ENCODE data around the gene TJP3. TPM values are rescaled to one million over a fixed set of nuclear protein-coding genes. Genes with fewer than 3 reads are reported as not detected.
A peak's percentile ranks its signal among the peaks of the same experiment; 100 is the strongest.
"Not testable (repeated sequence)": the region's sequence is repeated elsewhere in the genome, so short reads cannot be mapped to it uniquely, and the experiment has no call there.

The TJP3 gene
- total and polyA plus RNA-seq, 5 donors: 0.05 TPM; not detected in 4

DNA sequence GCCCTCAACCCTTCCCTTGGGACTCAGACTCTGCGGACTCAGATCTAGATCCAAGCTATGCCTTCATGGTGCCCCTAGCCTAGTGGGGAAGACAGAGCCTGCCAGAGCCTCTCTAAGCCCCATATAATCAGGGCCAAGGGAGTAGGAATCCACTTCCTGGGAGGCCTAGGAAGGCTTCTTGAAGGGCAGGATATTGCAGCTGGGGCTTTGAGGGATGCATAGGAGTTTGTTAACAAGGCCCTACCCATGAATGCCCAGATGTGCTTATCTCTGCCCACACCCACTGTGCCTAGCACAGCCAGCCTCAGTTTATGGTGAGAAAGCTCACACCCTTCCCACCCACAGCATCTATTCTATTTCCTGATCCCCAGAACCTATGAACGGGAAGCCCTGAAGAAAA lies 42.0 kb downstream of the TJP3 start:
- WGBS: 96% methylated on average over 2 of the region's 2 CpGs
- Histone ChIP-seq H3K4me3 (ENCODE audit: low read length) (no peak overlapping the region), H3K4me1 (ENCODE audit: control insufficient read depth, insufficient read depth, low read length) (no peaks in the 10 kb centered on the region), H3K27ac (ENCODE audit: low read length) (no peak overlapping the region), H3K9me3 (ENCODE audit: control insufficient read depth, low read length) (no peaks in the 10 kb centered on the region), H3K27me3 (ENCODE audit: control insufficient read depth, insufficient read depth) (no peaks in the 10 kb centered on the region)
- DNase-seq (no peak), ATAC-seq (no peak)
- intact Hi-C loops (cut with DNase I): no loop called here

DNA sequence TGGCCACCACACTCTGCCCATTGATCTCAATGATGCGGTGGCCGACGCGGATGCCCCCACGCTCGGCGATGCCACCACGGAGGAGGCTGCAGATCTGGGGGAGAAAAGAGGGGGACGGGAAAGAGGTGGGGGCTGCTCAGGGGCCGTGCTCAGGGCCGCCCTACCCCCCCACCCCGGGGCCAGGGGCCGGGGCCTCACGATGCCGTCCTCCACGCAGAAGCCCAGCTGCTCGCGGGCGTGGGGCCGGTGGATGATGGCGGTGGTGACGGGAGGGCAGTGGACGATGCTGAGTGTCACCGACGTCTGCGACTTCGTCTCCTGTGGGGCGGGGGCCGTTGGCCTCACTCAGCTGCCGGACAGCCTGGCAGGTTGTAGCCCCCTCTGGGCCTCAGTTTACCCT lies 43.1 kb downstream of the TJP3 start:
- intact Hi-C loops (cut with DNase I): no loop called here
- no peak overlapping the region for H3K4me3 ChIP-seq (ENCODE audit: low read length)
- DNase-seq: peak in 1 of 3 donors; percentile 56
- ATAC-seq: no peak
- H3K27me3 ChIP-seq (ENCODE audit: control insufficient read depth, insufficient read depth): no peaks in the 10 kb centered on the region
- 90% methylated on average over 30 of the region's 30 CpGs for WGBS
- H3K9me3 ChIP-seq (ENCODE audit: control insufficient read depth, low read length): no peaks in the 10 kb centered on the region
- no peaks in the 10 kb centered on the region for H3K4me1 ChIP-seq (ENCODE audit: control insufficient read depth, insufficient read depth, low read length)
- H3K27ac ChIP-seq (ENCODE audit: low read length): no peak overlapping the region

DNA sequence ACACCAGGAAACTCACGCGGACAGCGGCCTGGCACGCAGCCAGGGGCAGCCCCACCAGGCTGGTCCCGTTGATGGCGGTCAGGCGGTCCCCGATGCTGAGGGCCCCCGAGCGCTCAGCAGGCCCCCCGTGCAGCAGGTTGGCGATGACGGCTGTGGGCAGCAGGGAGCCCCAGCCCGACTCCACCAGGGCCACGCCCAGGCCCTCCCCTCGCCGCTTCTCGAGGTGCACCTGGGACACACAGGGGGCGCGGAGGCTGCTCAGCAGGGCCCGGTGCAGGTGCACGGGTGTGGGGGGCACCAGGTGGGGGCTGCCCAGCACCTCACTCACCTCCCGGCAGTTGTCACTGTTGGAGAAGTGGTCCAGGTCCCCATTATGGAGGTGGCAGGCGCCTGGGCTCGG lies 44.3 kb downstream of the TJP3 start:
- H3K9me3 ChIP-seq (ENCODE audit: control insufficient read depth, low read length): no peaks in the 10 kb centered on the region
- no peak overlapping the region for H3K27ac ChIP-seq (ENCODE audit: low read length)
- DNase-seq (peak in 1 of 3 donors; percentile 62), ATAC-seq (no peak)
- no peaks in the 10 kb centered on the region for H3K4me1 ChIP-seq (ENCODE audit: control insufficient read depth, insufficient read depth, low read length)
- intact Hi-C loops (cut with DNase I): no loop called here
- 81% methylated on average over 25 of the region's 25 CpGs for WGBS
- no peaks in the 10 kb centered on the region for H3K27me3 ChIP-seq (ENCODE audit: control insufficient read depth, insufficient read depth)
- H3K4me3 ChIP-seq (ENCODE audit: low read length): no peak overlapping the region

DNA sequence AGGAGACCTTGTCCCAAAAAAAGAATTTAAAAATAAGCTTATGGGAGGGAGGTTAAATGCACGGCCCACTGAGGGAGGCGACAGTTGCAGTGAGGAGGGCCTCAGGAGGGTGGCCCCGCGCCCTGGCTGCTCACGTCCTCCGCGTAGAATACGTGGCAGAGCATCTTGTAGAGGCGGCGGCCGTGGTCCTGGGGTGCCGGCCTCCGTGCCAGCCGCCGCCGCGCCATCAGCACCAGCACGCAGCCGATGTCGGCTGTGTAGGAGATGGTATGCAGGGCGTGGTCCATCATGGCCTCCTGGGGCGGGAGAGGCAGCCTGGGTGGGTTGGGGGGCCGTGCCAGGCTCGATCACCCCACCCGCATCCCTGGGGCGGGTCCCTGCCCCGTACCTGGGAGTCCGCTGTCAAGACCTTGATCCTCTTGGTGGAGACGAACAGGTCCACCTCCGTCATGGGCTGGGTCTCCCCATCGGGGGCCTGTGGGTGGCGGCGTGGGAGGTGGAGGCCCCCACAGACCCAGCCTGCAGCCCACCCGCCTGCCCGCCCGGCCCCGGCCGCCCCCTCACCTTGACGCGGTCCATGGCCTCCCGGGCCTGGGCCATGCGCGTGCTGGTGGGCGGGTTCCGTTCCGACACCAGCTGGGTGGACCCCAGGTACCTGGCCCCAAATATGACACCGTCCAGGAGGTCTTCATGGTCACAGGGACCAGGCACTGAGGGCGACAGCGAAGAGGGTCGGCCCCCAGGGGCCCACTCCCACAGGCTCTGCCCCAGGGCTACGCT lies 45.6 kb downstream of the TJP3 start:
- ATAC-seq: peak in 1 of 2 donors; percentile 14
- Histone ChIP-seq H3K9me3 (ENCODE audit: control insufficient read depth, low read length) (no peaks in the 10 kb centered on the region), H3K4me1 (ENCODE audit: control insufficient read depth, insufficient read depth, low read length) (no peaks in the 10 kb centered on the region), H3K27me3 (ENCODE audit: control insufficient read depth, insufficient read depth) (no peaks in the 10 kb centered on the region), H3K27ac (ENCODE audit: low read length) (no peak overlapping the region), H3K4me3 (ENCODE audit: low read length) (no peak overlapping the region)
- DNase-seq: peak in 1 of 3 donors; percentile 60
- intact Hi-C loops (cut with DNase I): no loop called here
- WGBS: 95% methylated on average over 51 of the region's 51 CpGs

DNA sequence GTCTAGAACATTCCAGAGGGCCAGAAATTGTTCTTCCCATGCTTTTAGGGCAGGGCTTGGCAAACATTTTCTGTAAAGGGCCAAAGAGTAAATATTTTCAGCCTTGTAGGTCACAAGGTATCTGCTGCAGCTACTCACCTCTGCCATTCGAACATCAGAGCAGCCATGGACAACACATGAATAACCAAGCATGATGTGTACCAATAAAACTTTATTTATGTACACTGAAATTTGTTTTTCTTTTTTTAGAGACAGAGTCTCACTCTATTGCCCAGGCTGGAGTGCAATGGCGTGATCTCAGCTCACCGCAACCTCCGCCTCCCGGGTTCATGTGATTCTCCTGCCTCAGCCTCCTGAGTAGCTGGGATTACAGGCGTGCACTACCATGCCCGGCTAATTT lies 49.5 kb downstream of the TJP3 start:
- H3K27ac ChIP-seq (ENCODE audit: low read length); ATAC-seq; H3K9me3 ChIP-seq (ENCODE audit: control insufficient read depth, low read length); H3K4me3 ChIP-seq (ENCODE audit: low read length); H3K27me3 ChIP-seq (ENCODE audit: control insufficient read depth, insufficient read depth); intact Hi-C loops (cut with DNase I); H3K4me1 ChIP-seq (ENCODE audit: control insufficient read depth, insufficient read depth, low read length): not testable (repeated sequence)
- 95% methylated on average over 7 of the region's 7 CpGs for WGBS
- DNase-seq: peak in 1 of 3 donors; percentile 9

DNA sequence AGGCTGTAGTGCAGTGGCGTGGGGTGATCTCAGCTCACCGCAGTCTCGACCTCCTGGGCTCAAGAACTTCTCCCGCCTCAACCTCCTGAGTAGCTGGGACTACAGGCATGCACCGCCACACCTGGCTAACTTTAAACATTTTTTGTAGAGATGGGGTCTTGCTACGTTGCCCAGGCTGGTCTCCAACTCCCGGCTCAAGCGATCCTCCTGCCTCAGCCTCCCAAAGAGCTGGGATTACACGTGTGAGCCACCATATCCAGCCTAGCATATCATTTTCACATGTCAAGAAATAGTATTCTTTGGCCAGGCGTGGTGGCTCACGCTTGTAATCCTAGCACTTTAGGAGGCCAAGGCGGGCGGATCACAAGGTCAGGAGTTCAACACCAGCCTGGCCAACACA lies 50.1 kb downstream of the TJP3 start:
- H3K27me3 ChIP-seq (ENCODE audit: control insufficient read depth, insufficient read depth); intact Hi-C loops (cut with DNase I): not testable (repeated sequence)

DNA sequence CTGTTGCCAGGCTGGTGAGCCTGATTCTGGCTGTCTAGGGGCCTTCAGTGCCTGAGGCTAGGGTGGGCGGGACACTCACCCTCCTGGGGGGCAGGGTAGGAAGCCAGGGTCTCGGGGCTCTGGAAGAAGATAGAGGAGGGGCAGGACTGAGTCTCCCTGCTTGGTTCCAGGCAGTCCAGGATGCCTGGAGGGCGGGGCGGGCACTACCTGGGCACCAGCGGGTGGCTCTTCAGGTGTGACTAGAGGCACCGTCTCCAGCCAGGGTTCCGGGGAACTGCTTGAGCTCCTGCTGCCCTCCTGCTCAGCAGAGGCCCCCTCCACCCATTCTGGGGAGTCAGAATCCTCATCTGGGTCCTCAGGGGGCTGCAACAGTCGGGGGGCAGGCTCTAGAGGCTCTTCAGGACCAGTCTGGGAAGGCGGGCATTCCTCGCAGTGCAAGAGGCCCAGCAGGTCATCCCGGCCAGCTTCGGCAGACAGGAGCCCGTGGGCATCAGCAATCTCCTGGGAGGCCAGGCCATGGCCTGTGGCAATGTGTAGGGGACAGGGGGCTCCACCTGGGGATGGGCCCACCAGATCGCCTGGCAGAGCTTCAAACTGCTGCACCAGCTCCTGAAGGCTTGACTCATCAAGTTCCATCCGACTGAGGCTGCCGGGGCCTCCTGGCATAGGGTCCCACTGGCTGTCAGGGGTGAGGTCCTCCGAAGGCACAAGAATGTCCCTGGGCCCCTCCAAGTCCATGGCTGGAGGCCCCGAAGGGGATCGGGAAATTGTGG lies 51.5 kb downstream of the TJP3 start:
- no peaks in the 10 kb centered on the region for H3K9me3 ChIP-seq (ENCODE audit: control insufficient read depth, low read length)
- no peaks in the 10 kb centered on the region for H3K27me3 ChIP-seq (ENCODE audit: control insufficient read depth, insufficient read depth)
- DNase-seq (peak in 2 of 3 donors; percentile 42 to 49), ATAC-seq (no peak)
- no peak overlapping the region for H3K27ac ChIP-seq (ENCODE audit: low read length)
- 85% methylated on average over 19 of the region's 19 CpGs for WGBS
- intact Hi-C loops (cut with DNase I): no loop called here
- H3K4me3 ChIP-seq (ENCODE audit: low read length): no peak overlapping the region
- H3K4me1 ChIP-seq (ENCODE audit: control insufficient read depth, insufficient read depth, low read length): peaks cover 3% of the 10 kb centered on the region

More for the DNA sequence above, 50.1 kb downstream of the TJP3 start:
- not testable (repeated sequence) for H3K4me3 ChIP-seq (ENCODE audit: low read length); H3K9me3 ChIP-seq (ENCODE audit: control insufficient read depth, low read length); ATAC-seq; H3K27ac ChIP-seq (ENCODE audit: low read length); H3K4me1 ChIP-seq (ENCODE audit: control insufficient read depth, insufficient read depth, low read length)
- over 99% methylated on average over 13 of the region's 13 CpGs for WGBS
- DNase-seq: peak in 2 of 3 donors; percentile 9 to 12

DNA sequence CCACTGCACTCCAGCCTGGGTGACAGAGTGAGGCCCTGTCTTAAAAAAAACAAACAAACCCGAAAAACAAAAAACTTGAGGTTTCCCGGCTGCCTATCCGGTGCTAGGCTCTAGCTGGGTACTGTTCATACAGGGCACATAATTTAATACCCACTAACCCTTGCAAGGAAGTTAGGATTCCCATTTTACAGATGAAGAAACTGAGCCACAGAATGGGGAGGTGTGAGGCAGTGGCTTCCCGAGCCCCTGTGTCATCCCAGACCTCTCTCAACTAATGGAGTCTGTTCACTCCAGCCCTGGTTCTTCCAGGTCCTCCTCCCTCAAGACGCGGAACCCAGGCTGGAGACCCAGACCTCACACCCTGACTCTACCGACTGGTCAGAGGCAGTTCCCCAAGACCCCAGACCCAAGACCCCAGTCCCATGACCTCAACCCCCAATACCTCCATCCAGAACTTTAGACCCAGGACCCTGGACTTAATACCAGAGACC lies 52.7 kb downstream of the TJP3 start:
- Histone ChIP-seq H3K4me1 (ENCODE audit: control insufficient read depth, insufficient read depth, low read length) (peaks cover 3% of the 10 kb centered on the region), H3K27me3 (ENCODE audit: control insufficient read depth, insufficient read depth) (no peaks in the 10 kb centered on the region), H3K27ac (ENCODE audit: low read length) (peak overlapping the region; percentile 73), H3K4me3 (ENCODE audit: low read length) (peak overlapping the region; percentile 85), H3K9me3 (ENCODE audit: control insufficient read depth, low read length) (no peaks in the 10 kb centered on the region)
- DNase-seq (peak in 2 of 3 donors; percentile 31 to 39), ATAC-seq (no peak)
- 31% methylated on average over 7 of the region's 7 CpGs for WGBS
- intact Hi-C loops (cut with DNase I): no loop called here

DNA sequence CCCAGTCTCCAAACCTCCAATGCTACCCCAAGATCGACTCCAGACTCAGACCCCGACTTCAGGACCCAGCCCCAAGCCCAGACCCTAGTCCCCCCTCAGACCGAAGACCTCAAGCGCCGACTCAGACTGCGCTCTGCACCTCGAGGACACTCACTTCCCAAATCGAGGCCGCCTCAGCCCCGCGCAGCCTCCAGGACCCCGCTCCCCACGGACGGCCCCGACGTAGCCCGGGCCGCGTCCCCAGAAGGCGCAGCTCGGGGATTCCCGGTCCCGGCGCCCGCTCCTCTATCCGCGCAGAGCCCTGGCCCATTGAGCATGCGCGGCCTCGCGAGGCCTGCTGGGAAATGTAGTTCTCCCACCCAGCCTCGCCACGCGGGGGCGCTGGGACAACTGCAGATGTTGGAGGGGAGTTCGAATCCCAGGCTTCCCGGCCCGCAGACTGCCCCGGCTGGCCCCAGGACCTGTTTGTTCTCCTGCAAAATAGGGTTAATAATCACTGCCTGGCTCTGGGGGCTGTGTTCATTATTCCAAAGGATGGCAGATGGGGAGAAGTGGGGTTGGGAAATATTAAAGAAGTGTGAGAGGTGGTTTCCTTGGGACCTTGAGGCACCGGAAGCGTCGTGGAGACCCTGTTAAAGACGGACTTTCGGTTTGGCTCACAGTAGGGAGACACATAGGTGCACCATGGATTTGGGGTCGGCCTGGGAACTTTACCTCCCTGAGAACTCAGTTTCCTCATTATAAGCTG lies 53.4 kb downstream of the TJP3 start, which contains the start of gene APBA3:
TSS of gene APBA3 (minus strand) at position 311 of the 748 bp plus-strand sequence. CDS start 1,428 bp downstream, outside the sequence.
- Histone ChIP-seq H3K27ac (ENCODE audit: low read length) (peak within 1 kb of the TSS; percentile 100), H3K4me1 (ENCODE audit: control insufficient read depth, insufficient read depth, low read length) (peaks cover 3% of the 10 kb centered on the region), H3K27me3 (ENCODE audit: control insufficient read depth, insufficient read depth) (no peaks in the 10 kb centered on the region), H3K4me3 (ENCODE audit: low read length) (peak within 1 kb of the TSS; percentile 85), H3K9me3 (ENCODE audit: control insufficient read depth, low read length) (no peaks in the 10 kb centered on the region)
- DNase-seq (peak; percentile 93 to 98 (median 98)), ATAC-seq (peak; percentile 67 to 72)
- WGBS: 2% methylated on average over 45 of the region's 45 CpGs
- intact Hi-C loops (cut with DNase I): no loop called here

DNA sequence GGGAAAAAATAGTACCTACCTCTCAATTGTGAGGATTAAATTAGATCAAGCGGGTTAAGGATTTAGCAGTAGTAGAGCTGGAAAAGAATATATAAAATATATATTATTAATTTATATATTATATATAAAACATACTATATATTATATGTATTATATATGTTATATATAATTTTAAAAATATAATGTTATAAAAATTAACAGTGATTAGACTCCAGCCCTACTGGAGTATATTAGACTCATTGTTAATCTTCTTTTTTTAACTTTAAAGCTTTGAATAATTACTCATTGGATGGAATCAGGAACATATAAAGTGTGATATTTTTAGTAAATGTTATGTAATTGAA lies 53.9 kb downstream of the TJP3 start:
- no peak overlapping the region for H3K4me3 ChIP-seq (ENCODE audit: low read length)
- no peak for ATAC-seq
- no peaks in the 10 kb centered on the region for H3K27me3 ChIP-seq (ENCODE audit: control insufficient read depth, insufficient read depth)
- no peak for DNase-seq
- WGBS: 55% methylated on average over 1 of the region's 1 CpG
- peak overlapping the region; percentile 89 for H3K27ac ChIP-seq (ENCODE audit: low read length)
- no peaks in the 10 kb centered on the region for H3K9me3 ChIP-seq (ENCODE audit: control insufficient read depth, low read length)
- H3K4me1 ChIP-seq (ENCODE audit: control insufficient read depth, insufficient read depth, low read length): peaks cover 3% of the 10 kb centered on the region
- intact Hi-C loops (cut with DNase I): no loop called here

Data from right cardiac atrium (tissue), 5 donors.